HT1080 (cell line): ENCODE results near the gene SYP. TPM values are rescaled to one million over a fixed set of nuclear protein-coding genes. Genes with fewer than 3 reads are reported as not detected.
A peak's percentile ranks its signal among the peaks of the same experiment; 100 is the strongest.
"Not testable (repeated sequence)": the region's sequence is repeated elsewhere in the genome, so short reads cannot be mapped to it uniquely, and the experiment has no call there.

ENCODE experiments used
- DNase-seq: peaks from one replicate; pipeline ENCODE4 v3.0.0-alpha.2; 2015; ENCODE audit warnings: low read depth
- total RNA-seq: library from RNA; depleted of rRNA; stranded (reverse); fragments of >200 nt; shearing (Covaris generic); gene quantifications from 2 replicates; pipeline ENCODE4 v1.2.3, GENCODE V29; 2014

The SYP gene
- total RNA-seq, 1 experiment from 2014 or later = 0.23 TPM

DNA sequence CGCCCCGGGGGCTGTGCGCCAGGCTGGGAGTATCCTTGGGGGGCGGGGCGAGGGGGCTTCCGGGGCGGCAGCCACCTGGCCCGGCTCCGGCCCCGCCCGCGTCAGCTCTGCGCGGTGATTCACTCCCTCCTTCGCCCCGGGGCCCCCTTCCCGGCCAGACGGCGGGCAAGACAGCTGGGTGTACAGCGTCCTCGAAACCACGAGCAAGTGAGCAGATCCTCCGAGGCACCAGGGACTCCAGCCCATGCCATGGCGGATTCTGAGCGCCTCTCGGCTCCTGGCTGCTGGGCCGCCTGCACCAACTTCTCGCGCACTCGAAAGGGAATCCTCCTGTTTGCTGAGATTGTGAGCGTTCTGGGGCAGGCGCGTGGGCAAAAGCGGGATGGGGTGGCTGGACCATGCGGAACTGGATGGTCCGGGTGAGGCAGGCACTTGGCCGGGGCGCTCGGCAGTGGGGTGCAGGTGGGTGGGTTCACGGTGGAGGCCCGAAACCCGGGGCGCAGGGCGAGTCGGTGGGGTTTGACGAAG lies 28.2 kb downstream of the SYP start, which contains the start of gene PLP2:
PLP2 (plus strand) TSS at position 147 of the 528 bp plus-strand sequence; CDS start at position 250, 103 bp downstream.
- peak; percentile 57 for DNase-seq

DNA sequence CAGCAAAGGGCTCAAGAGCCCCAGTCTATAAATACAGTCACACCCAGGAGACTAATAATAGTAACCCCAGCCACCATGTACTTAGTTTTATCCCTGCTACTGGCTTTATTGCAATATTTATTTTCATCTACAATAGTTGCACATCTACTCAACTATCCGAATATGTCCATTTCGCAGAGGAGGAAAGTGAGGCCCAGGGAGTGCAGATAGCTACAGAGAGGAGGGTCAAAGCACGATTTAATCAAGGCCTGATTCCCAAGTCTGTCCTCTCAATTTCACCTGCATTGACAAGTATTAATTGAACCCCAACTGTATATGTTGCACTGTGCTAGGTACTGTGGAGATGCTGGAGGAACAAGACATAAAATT lies 32.3 kb downstream of the SYP start:
- no peak for DNase-seq

- DNase-seq = peak; percentile 97
Measured at GRCh38 chrX:49166914-49167739, 32.9 kb downstream of the SYP start.

DNA sequence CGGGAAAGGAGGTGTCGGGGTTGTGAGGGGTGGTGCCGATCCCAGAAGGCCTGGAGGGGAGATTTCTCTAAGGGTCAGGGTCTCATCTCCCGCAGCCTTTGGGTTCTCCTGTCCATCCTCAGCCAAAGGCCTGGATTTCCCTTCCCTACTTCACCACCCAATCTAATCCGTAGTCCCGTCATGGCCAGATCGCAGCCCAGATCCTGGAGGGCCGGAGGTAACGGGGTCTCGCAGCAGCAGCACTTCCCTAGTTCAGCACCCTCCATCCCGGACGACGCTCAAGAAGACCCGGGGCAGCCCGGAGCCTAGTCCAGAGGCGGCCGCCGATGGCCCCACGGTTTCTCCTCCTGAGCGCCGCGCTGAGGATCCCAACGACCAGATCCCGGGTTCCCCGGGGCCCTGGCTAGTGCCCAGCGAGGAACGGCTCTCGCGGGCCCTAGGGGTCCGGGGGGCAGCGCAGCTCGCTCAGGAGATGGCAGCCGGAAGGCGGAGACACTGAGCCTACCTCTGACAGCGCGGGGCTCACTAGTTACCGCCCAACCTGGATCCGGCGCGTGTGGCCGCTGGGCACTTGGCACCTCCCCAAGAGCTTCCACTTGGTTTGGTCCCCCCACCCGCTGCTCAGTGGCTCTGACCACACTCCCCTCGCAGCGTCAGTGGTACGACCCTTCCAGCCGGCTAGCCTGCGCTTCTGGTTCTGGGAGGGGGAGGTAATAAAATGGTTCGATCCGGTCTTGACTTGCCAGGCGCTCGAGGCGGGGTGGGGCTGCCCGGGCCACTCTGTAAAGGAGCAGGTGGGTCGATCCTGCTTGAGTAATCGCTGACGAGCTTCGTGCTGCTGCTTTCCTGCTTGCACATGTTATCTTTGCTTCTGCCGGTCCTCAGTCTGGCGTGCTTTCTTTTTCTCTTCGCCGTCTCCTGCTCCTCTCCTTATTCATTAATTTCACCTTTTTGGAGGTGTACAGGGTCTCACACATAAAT lies 33.8 kb downstream of the SYP start:
- DNase-seq = peak; percentile 73

GRCh38 chrX:49164589-49165360 lies 35.2 kb downstream of the SYP start:
- no peak for DNase-seq

- no peak for DNase-seq
Measured at GRCh38 chrX:49163555-49164419, 36.2 kb downstream of the SYP start.

- DNase-seq = no peak
Measured at GRCh38 chrX:49162620-49163019, 37.4 kb downstream of the SYP start, which contains the start of gene MAGIX. Gene MAGIX (plus strand): TSS chrX:49162758. CDS start chrX:49162890, 132 bp downstream.

- DNase-seq = no peak
Measured at GRCh38 chrX:49161632-49162031, 38.4 kb downstream of the SYP start.

- DNase-seq = no peak
Measured at GRCh38 chrX:49160908-49161307, 39.1 kb downstream of the SYP start.

GRCh38 chrX:49157194-49157593 lies 42.8 kb downstream of the SYP start:
- no peak for DNase-seq

- peak; percentile 86 for DNase-seq
Measured at GRCh38 chrX:49155900-49156837, 43.8 kb downstream of the SYP start.

DNA sequence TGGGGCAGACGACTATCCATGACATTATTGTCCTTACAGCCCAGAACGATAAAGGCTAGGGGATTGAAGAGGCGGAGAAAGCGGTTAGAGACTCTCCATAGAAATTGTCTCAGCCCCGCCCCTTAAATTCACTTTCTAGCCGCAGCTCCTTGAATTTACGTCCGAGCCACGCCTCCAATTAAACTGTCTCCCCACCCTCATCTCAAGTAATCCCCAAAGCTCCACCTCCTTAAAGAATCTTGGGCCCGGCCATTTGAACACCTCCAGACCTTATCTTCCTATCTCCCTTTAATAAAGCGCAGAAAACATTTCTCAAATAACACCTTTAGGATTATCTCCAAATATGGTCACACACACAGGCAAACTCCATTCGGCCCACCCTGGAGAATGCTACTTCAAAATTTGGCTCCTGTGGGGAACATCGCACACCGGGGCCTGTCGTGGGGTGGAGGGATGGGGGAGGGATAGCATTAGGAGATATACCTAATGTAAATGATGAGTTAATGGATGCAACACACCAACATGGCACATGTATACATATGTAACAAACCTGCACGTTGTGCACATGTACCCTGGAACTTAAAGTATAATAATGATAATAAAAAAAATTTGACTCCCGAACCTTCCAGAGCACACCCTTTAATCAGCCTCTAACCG lies 44.6 kb downstream of the SYP start:
- peak; percentile 80 for DNase-seq

- DNase-seq = no peak
Measured at GRCh38 chrX:49153467-49153866, 46.5 kb downstream of the SYP start.

DNA sequence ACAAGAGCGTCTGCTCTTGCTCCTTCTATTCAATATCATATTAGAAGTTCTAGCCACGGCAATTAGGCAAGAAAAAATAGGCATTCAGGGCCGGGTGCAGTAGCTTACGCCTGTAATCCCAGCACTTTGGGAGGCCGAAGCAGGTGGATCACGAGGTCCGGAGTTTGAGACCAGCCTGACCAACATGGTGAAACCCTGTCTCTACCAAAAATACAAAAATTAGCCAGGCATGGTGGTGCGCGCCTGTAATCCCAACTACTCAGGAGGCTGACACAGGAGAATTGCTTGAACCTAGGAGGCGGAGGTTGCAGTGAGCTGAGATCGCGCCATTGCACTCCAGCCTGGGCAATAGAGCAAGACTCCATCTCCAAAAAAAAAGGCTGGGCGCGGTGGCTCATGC lies 50.7 kb downstream of the SYP start:
- DNase-seq = not testable (repeated sequence)

DNA sequence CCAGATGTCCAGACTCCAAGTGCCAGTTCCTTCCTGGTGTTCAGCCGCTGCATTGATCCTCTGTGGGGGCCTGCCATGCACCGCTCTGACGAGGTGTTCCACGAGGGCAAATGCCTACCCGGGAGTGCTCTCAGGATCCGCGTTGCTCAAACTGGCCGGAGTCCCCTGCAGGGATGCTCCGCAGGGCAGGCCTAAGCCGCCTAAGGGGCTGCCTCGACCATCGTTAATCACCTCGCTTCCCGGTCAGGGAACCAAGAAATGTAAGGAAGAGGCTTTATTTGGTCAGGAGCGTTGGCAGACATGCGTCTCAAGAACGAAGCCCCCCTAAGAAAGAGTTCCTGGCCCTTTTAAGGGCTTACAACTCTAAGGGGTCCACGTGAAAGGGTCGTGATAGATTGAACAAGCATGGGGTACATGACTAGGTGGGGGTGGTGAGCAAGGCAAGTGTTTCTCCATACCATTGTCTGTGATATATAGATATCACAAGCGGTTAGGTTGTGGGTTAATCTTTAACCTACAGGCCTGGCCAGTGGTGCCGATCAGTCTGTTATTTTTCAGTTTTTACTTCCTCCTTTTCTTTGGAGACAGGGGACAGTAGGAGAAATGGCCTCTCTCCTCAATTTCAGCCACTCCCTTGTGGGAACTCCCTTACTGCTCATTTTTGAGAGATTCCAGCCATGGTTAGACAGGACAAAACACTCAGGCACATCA lies 51.4 kb downstream of the SYP start:
- DNase-seq = not testable (repeated sequence)

DNA sequence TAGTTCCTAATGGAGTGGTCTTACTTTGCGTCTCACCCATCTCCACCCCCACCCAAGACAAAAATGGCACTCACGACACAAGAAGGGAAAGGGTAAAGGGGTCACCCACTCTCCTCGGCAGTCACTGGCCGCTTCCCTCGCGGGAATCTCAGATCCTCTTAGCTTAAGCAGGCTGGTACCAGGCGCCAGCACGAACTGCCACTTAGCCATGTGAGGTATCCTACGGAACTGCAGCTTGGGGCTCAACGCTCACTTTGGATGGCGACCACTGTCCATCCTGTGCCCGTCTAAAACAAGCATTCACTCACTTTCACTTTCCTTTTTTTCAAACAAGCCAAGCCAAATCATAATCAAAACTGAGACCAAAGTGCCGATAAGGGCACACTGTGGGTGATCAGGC lies 52.1 kb downstream of the SYP start:
- no peak for DNase-seq

- no peak for DNase-seq
Measured at GRCh38 chrX:49147282-49147681, 52.7 kb downstream of the SYP start.

DNA sequence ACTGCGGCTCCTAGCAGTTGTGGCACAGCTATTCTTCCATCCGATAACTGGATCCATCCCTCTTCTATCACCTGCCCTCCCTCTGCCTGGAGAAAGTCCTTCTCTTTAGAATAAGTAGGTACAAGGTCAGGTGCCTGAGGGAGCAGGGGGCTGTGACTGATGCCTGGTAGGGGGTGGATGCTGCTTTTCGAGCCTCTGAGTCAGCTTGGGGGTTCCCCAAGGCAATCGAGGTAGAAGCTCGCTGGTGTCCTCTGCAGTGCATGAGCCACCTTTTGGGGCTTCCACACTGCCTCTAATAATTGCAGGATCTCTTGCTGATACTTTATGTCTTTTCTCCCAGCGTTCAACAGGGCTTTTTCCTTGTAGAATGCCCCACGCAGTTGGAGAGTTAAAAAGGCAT lies 56.8 kb downstream of the SYP start:
- DNase-seq = not testable (repeated sequence)
